ENCODE results near the gene IFNGR2. TPM values are rescaled to one million over a fixed set of nuclear protein-coding genes. Genes with fewer than 3 reads are reported as not detected.

Gene IFNGR2
- polyA plus RNA-seq, 1 donor (not counting 4 experiments of a cell fraction or from before 2014, with no cell fraction given): 94.3 TPM

DNA sequence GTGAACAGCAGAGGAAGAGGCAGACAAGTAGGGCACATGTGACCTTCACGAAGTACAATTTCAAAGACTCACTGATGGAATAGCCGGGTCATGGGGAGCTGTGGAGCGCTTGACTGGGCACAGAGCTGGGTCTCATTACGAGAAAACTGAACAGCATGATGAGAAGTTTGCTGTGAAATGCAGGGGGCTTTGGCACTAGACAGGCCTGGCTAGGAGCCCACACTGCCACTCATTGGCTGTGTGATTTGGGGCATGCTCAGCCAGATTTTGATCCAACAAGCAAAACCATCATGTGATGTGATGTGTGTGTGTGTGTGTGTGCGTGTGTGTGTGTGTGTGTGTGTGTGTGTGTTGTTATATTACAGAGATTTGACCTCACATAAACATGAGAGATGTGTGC, 4.9 kb upstream of the IFNGR2 start:
- FAIRE-seq (no peak), DNase-seq (ENCODE audit: low read depth, low spot score) (no peak)
- H3K9me3 ChIP-seq (ENCODE audit: control insufficient read depth, low read depth, low read length): no peaks in the 10 kb centered on the region
- peaks cover 11% of the 10 kb centered on the region for H3K4me1 ChIP-seq (ENCODE audit: control insufficient read depth, extremely low read depth, insufficient read depth, low read length)
- dilution Hi-C loops (cut with MboI; ENCODE audit: extremely low pct_ligation_motif_present, low sequenced_read_pairs): no loop called here
- no peaks in the 10 kb centered on the region for H3K27me3 ChIP-seq (ENCODE audit: control insufficient read depth, extremely low read depth, insufficient read depth, low read length)
- no peak overlapping the region for H2AFZ ChIP-seq (ENCODE audit: control insufficient read depth, low read length)
- no peak overlapping the region for H3K4me2 ChIP-seq (ENCODE audit: control insufficient read depth, extremely low read depth, insufficient read depth, low read depth, low read length)
- H3K9me1 ChIP-seq (ENCODE audit: control insufficient read depth, extremely low read depth, insufficient read depth, low read length): no peaks in the 10 kb centered on the region
- H4K20me1 ChIP-seq (ENCODE audit: control insufficient read depth, extremely low read depth, insufficient read depth, low read length): no peaks in the 10 kb centered on the region
- H3K36me3 ChIP-seq (ENCODE audit: control insufficient read depth in 2 of 2, extremely low read depth in 1 of 2, insufficient read depth in 2 of 2, low read length in 2 of 2): no peaks in the 10 kb centered on the region
- TF ChIP-seq CTCF (optimal IDR thresholded peaks at IDR 0.05 in 1 of 3, IDR thresholded peaks at IDR 0.05 in 1 of 3, conservative IDR thresholded peaks at IDR 0.05 in 1 of 3; ENCODE audit: extremely low read depth in 1 of 3, insufficient read depth in 2 of 3, low read length in 3 of 3): no peak
- TF ChIP-seq EZH2 (IDR thresholded peaks at IDR 0.05; ENCODE audit: low read length): no peak
- H3K4me3 ChIP-seq (ENCODE audit: control insufficient read depth in 2 of 3, extremely low read depth in 1 of 3, insufficient read depth in 2 of 3, low read depth in 1 of 3, low read length in 3 of 3): no peak overlapping the region
- H3K9ac ChIP-seq (ENCODE audit: control insufficient read depth, extremely low read depth, insufficient read depth, low read length): no peak overlapping the region
- H3K79me2 ChIP-seq (ENCODE audit: control insufficient read depth, insufficient read depth, low read length): peaks cover under 1% of the 10 kb centered on the region
- H3K27ac ChIP-seq (ENCODE audit: control insufficient read depth, insufficient read depth, low read length): no peak overlapping the region

GRCh38 chr21:33401630-33401992, 1.6 kb upstream of the IFNGR2 start:
- DNase-seq (ENCODE audit: low read depth, low spot score): no peak
- no peak overlapping the region for H3K9ac ChIP-seq (ENCODE audit: control insufficient read depth, extremely low read depth, insufficient read depth, low read length)
- H3K9me3 ChIP-seq (ENCODE audit: control insufficient read depth, low read depth, low read length): no peaks in the 10 kb centered on the region
- peak overlapping the region; percentile 10 for H3K4me2 ChIP-seq (ENCODE audit: control insufficient read depth, extremely low read depth, insufficient read depth, low read depth, low read length)
- H3K9me1 ChIP-seq (ENCODE audit: control insufficient read depth, extremely low read depth, insufficient read depth, low read length): peaks cover 2% of the 10 kb centered on the region
- H3K27me3 ChIP-seq (ENCODE audit: control insufficient read depth, extremely low read depth, insufficient read depth, low read length): no peaks in the 10 kb centered on the region
- H4K20me1 ChIP-seq (ENCODE audit: control insufficient read depth, extremely low read depth, insufficient read depth, low read length): no peaks in the 10 kb centered on the region
- no peak overlapping the region for H3K4me3 ChIP-seq (ENCODE audit: control insufficient read depth in 2 of 3, extremely low read depth in 1 of 3, insufficient read depth in 2 of 3, low read depth in 1 of 3, low read length in 3 of 3)
- H3K79me2 ChIP-seq (ENCODE audit: control insufficient read depth, insufficient read depth, low read length): peaks cover 33% of the 10 kb centered on the region
- TF ChIP-seq CTCF (optimal IDR thresholded peaks at IDR 0.05 in 1 of 3, IDR thresholded peaks at IDR 0.05 in 1 of 3, conservative IDR thresholded peaks at IDR 0.05 in 1 of 3; ENCODE audit: extremely low read depth in 1 of 3, insufficient read depth in 2 of 3, low read length in 3 of 3): no peak
- no peak for TF ChIP-seq EZH2 (IDR thresholded peaks at IDR 0.05; ENCODE audit: low read length)
- FAIRE-seq: no peak
- dilution Hi-C loops (cut with MboI; ENCODE audit: extremely low pct_ligation_motif_present, low sequenced_read_pairs): no loop called here
- peaks cover 26% of the 10 kb centered on the region for H3K4me1 ChIP-seq (ENCODE audit: control insufficient read depth, extremely low read depth, insufficient read depth, low read length)
- no peak overlapping the region for H2AFZ ChIP-seq (ENCODE audit: control insufficient read depth, low read length)
- H3K36me3 ChIP-seq (ENCODE audit: control insufficient read depth in 2 of 2, extremely low read depth in 1 of 2, insufficient read depth in 2 of 2, low read length in 2 of 2): peaks cover 0 to 4% of the 10 kb centered on the region in 2 experiments
- peak overlapping the region; percentile 43 for H3K27ac ChIP-seq (ENCODE audit: control insufficient read depth, insufficient read depth, low read length)
